MM.1S (cell line): ENCODE data around the gene GPC5.

ENCODE experiments used
- DNase-seq: peaks from one replicate; pipeline ENCODE4 v3.0.0-alpha.2; 2015
- H2AFZ ChIP-seq: fragments of 300-600 bp; sonication (generic); 2 replicates; pipeline ENCODE4 v1.6.0; 2016; ENCODE audit warnings: antibody characterized with exemption, low read length
- H3F3A ChIP-seq: fragments of 300-600 bp; sonication (generic); 2 replicates; pipeline ENCODE4 v1.6.1; 2016; ENCODE audit warnings: mild to moderate bottlenecking, antibody characterized with exemption, low read length, moderate library complexity, mixed read lengths; ENCODE audit not compliant: insufficient read depth
- H3K27ac ChIP-seq: fragments of 300-600 bp; sonication (generic); 2 replicates; pipeline ENCODE4 v1.5.1; 2016; ENCODE audit warnings: mild to moderate bottlenecking, low read length
- H3K27me3 ChIP-seq: fragments of 300-600 bp; sonication (generic); replicated peaks from 2 replicates; pipeline ENCODE4 v1.6.0; 2016; ENCODE audit warnings: low read length; ENCODE audit not compliant: insufficient read depth
- H3K36me3 ChIP-seq: fragments of 300-600 bp; sonication (generic); replicated peaks from 2 replicates; pipeline ENCODE4 v1.6.1; 2016; ENCODE audit warnings: mild to moderate bottlenecking, low read length, mixed read lengths; ENCODE audit not compliant: insufficient read depth
- H3K4me1 ChIP-seq: fragments of 300-600 bp; sonication (generic); 2 replicates; pipeline ENCODE4 v1.6.1; 2016; ENCODE audit warnings: low read length, mixed read lengths
- H3K4me2 ChIP-seq: fragments of 300-600 bp; sonication (generic); 2 replicates; pipeline ENCODE4 v1.6.0; 2016; ENCODE audit warnings: low read depth, low read length
- H3K4me3 ChIP-seq: fragments of 300-600 bp; sonication (generic); 2 replicates; pipeline ENCODE4 v1.5.1; 2016; ENCODE audit warnings: low read length, mixed read lengths
- H3K79me2 ChIP-seq: fragments of 300-600 bp; sonication (generic); 2 replicates; pipeline ENCODE4 v1.6.1; 2016; ENCODE audit warnings: mixed run types, low read length, mixed read lengths
- H3K9ac ChIP-seq: fragments of 300-600 bp; sonication (generic); 2 replicates; pipeline ENCODE4 v1.6.1; 2016; ENCODE audit warnings: low read length, mixed read lengths
- H3K9me2 ChIP-seq: fragments of 300-600 bp; sonication (generic); replicated peaks from 2 replicates; pipeline ENCODE4 v1.6.1; 2016; ENCODE audit warnings: mild to moderate bottlenecking, low read length, mixed read lengths; ENCODE audit not compliant: insufficient read depth
- H3K9me3 ChIP-seq: fragments of 300-600 bp; sonication (generic); replicated peaks from 2 replicates; pipeline ENCODE4 v1.6.1; 2016; ENCODE audit warnings: mild to moderate bottlenecking, low read length, mixed read lengths; ENCODE audit not compliant: insufficient read depth
- H4K20me1 ChIP-seq: fragments of 300-600 bp; sonication (generic); 2 replicates; pipeline ENCODE4 v1.6.1; 2016; ENCODE audit warnings: mild to moderate bottlenecking, low read length, moderate library complexity, mixed read lengths; ENCODE audit not compliant: insufficient read depth
- CTCF ChIP-seq: fragments of 300-600 bp; sonication (generic); IDR thresholded peaks from 2 replicates; pipeline ENCODE4 v1.5.1; 2016; ENCODE audit warnings: antibody characterized with exemption, low read length, mixed read lengths
- EZH2 ChIP-seq: fragments of 300-600 bp; sonication (generic); optimal IDR thresholded peaks from 2 replicates; pipeline ENCODE3; 2017; ENCODE audit warnings: low read depth, mild to moderate bottlenecking, antibody characterized with exemption, low read length, mixed read lengths
- EZH2phosphoT487 ChIP-seq: fragments of 300-600 bp; sonication (generic); IDR thresholded peaks from 2 replicates; pipeline ENCODE4 v1.6.1; 2018; ENCODE audit warnings: antibody characterized with exemption, low read length

Gene GPC5

GRCh38 chr13:91882918-91883317 is 484.5 kb downstream of the GPC5 start:
- Histone ChIP-seq H3K36me3 (no peaks in the 10 kb centered on the region), H3K9me3 (no peaks in the 10 kb centered on the region), H3K27me3 (no peaks in the 10 kb centered on the region), H3K4me3 (no peak overlapping the region), H2AFZ (0 out of 2 replicates have a peak overlapping the region, but pooled peaks have one; percentile 15), H3K27ac (no peak overlapping the region), H3K4me1 (no peaks in the 10 kb centered on the region; the same call in 1 of the 2 replicates), H3K9me2 (no peaks in the 10 kb centered on the region), H3K4me2 (no peak overlapping the region), H3K9ac (no peak overlapping the region), H3K79me2 (no peaks in the 10 kb centered on the region), H4K20me1 (no peaks in the 10 kb centered on the region), H3F3A (no peaks in the 10 kb centered on the region)
- no peak for DNase-seq
- TF ChIP-seq EZH2phosphoT487 (no peak), EZH2 (no peak), CTCF (no peak)

- Histone ChIP-seq H3K4me2 (no peak overlapping the region), H3K9ac (no peak overlapping the region), H3K4me1 (no peaks in the 10 kb centered on the region), H3K4me3 (no peak overlapping the region), H3F3A (no peaks in the 10 kb centered on the region), H3K36me3 (no peaks in the 10 kb centered on the region), H3K27ac (no peak overlapping the region), H3K9me2 (no peaks in the 10 kb centered on the region), H3K79me2 (no peaks in the 10 kb centered on the region), H4K20me1 (no peaks in the 10 kb centered on the region), H3K27me3 (no peaks in the 10 kb centered on the region), H3K9me3 (no peaks in the 10 kb centered on the region), H2AFZ (no peak overlapping the region)
- TF ChIP-seq EZH2 (no peak), EZH2phosphoT487 (no peak), CTCF (no peak)
- DNase-seq = no peak
Measured at GRCh38 chr13:91889641-91890040, 491.2 kb downstream of the GPC5 start.

GRCh38 chr13:91891141-91891540 is 492.7 kb downstream of the GPC5 start:
- H3K9ac ChIP-seq = no peak overlapping the region
- H3K4me1 ChIP-seq = no peaks in the 10 kb centered on the region
- H2AFZ ChIP-seq = no peak overlapping the region
- no peak overlapping the region for H3K4me3 ChIP-seq
- no peaks in the 10 kb centered on the region for H4K20me1 ChIP-seq
- H3K79me2 ChIP-seq = no peaks in the 10 kb centered on the region
- H3K27me3 ChIP-seq = no peaks in the 10 kb centered on the region
- no peaks in the 10 kb centered on the region for H3K9me2 ChIP-seq
- H3K4me2 ChIP-seq = no peak overlapping the region
- no peak overlapping the region for H3K27ac ChIP-seq
- DNase-seq = no peak
- TF ChIP-seq EZH2phosphoT487 (no peak), EZH2 (no peak), CTCF (no peak)
- no peaks in the 10 kb centered on the region for H3K36me3 ChIP-seq
- H3F3A ChIP-seq = no peaks in the 10 kb centered on the region
- H3K9me3 ChIP-seq = no peaks in the 10 kb centered on the region
